ENCODE data around the gene SLC1A3. TPM values are rescaled to one million over a fixed set of nuclear protein-coding genes. Genes with fewer than 3 reads are reported as not detected.

Gene SLC1A3
- total and polyA plus RNA-seq, 2 of the 4 experiments (the other 2 are of a cell fraction) = 0.27 to 1.3 TPM

DNA sequence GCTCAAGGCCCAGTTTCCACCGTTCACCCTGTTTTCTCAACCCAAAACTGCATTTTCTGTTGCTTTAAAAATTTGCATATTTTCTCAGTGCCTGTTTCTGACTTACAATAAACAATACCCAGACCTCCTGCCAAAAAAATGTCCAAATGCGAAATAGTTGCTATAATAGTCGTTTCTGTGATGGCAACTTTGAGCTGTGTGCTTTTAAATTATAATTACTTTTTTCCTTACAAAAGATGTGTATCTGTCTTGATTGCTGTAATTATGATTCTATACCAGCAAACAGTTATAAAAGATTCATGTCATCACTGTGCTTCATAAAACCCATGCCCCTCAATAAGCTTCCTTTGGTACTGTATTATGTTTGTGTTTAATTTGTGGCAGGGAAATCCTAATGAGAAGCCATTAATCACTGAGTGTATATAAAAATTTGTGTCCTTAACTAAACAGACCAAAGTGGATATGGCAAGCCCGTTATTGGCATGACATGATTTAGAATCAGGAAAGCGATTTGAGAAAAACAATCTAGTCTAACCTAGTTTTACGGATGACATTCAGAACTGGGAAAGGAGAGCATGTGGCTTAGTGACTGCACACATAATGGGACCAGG lies 5.4 kb upstream of the SLC1A3 start:
- BruUV-seq (replicated peaks) = no TSS peak

More for the DNA sequence above, 5.4 kb upstream of the SLC1A3 start:
- Histone ChIP-seq H3K18ac (ENCODE audit: low read depth, low read length) (no peak overlapping the region), H3K27me3 (ENCODE audit: control insufficient read depth, insufficient read depth, low read length) (no peaks in the 10 kb centered on the region), H3K9me3 (ENCODE audit: control insufficient read depth, insufficient read depth, low read length) (no peaks in the 10 kb centered on the region), H2BK20ac (ENCODE audit: low read depth, low read length) (no peak overlapping the region), H3K36me3 (ENCODE audit: control insufficient read depth, insufficient read depth, low read length) (no peaks in the 10 kb centered on the region), H3K79me1 (ENCODE audit: low read depth in 1 of 2, low read length in 2 of 2) (no peaks in the 10 kb centered on the region), H4K91ac (ENCODE audit: insufficient read depth, low read depth, low read length) (no peak overlapping the region), H4K5ac (ENCODE audit: low read depth, low read length) (no peak overlapping the region), H2AK5ac (ENCODE audit: low read depth, low read length) (no peak overlapping the region), H3K14ac (replicated peaks; ENCODE audit: low read depth, low read length) (no peak overlapping the region), H3K4ac (ENCODE audit: low read depth, low read length) (no peak overlapping the region), H2BK120ac (ENCODE audit: low read depth, low read length) (no peak overlapping the region), H3K4me2 (ENCODE audit: low read depth, low read length) (no peak overlapping the region), H2AK9ac (replicated peaks; ENCODE audit: low read depth, low read length, poor library complexity) (no peak overlapping the region), H3K4me1 (ENCODE audit: control insufficient read depth, insufficient read depth, low read length) (no peaks in the 10 kb centered on the region), H2BK15ac (ENCODE audit: low read depth, low read length) (no peak overlapping the region), H3K23ac (ENCODE audit: low read depth, low read length) (no peak overlapping the region), H2AFZ (replicated peaks; ENCODE audit: low read length, poor library complexity) (no peak overlapping the region), H3K9me1 (ENCODE audit: insufficient read depth, low read length) (no peaks in the 10 kb centered on the region; the same call in 1 of the 2 replicates), H3K56ac (ENCODE audit: extremely low read depth, insufficient read depth, low read length) (no peak overlapping the region), H2BK5ac (ENCODE audit: low read depth, low read length, poor library complexity, severe bottlenecking) (no peak overlapping the region), H4K8ac (ENCODE audit: low read depth in 2 of 2, low read length in 2 of 2) (no peak overlapping the region), H4K20me1 (ENCODE audit: insufficient read depth, low read length) (no peaks in the 10 kb centered on the region), H3K27ac (ENCODE audit: insufficient read depth, low read length) (no peak overlapping the region), H3K9ac (ENCODE audit: low read depth, low read length) (no peak overlapping the region), H3K4me3 (ENCODE audit: insufficient read depth, low read depth, low read length) (no peak overlapping the region)
- no CpG with 5 or more reads among the region's 6 CpGs for WGBS, 2 experiments (ENCODE audit: extremely low coverage in 2 of 2, insufficient read length in 1 of 2)
- no peak for ATAC-seq (ENCODE audit: low read depth)
- ChIA-PET CTCF (no interaction called here), POLR2A (ENCODE audit: unreplicated experiment) (no interaction called here)
- TF ChIP-seq CHD1 (IDR thresholded peaks at IDR 0.05; ENCODE audit: low read depth, low read length) (no peak), POLR2A (IDR thresholded peaks at IDR 0.05; ENCODE audit: low read depth, low read length) (no peak), BHLHE40 (IDR thresholded peaks at IDR 0.05; ENCODE audit: low read depth, low read length) (no peak), RAD21 (IDR thresholded peaks at IDR 0.05; ENCODE audit: low read length) (no peak), USF2 (IDR thresholded peaks at IDR 0.05; ENCODE audit: low read depth, low read length) (no peak), MAFK (IDR thresholded peaks at IDR 0.05; ENCODE audit: low read depth, low read length) (no peak), SMC3 (IDR thresholded peaks at IDR 0.05; ENCODE audit: low read depth, low read length) (no peak), NFE2L2 (IDR thresholded peaks at IDR 0.05; ENCODE audit: low read depth, low read length) (no peak), RCOR1 (IDR thresholded peaks at IDR 0.05; ENCODE audit: insufficient replicate concordance, low read length) (no peak), MXI1 (IDR thresholded peaks at IDR 0.05; ENCODE audit: borderline replicate concordance, low read depth, low read length) (no peak), FOS (IDR thresholded peaks at IDR 0.05; ENCODE audit: low read depth, low read length) (no peak)
- TF ChIP-seq, protein P1, sequence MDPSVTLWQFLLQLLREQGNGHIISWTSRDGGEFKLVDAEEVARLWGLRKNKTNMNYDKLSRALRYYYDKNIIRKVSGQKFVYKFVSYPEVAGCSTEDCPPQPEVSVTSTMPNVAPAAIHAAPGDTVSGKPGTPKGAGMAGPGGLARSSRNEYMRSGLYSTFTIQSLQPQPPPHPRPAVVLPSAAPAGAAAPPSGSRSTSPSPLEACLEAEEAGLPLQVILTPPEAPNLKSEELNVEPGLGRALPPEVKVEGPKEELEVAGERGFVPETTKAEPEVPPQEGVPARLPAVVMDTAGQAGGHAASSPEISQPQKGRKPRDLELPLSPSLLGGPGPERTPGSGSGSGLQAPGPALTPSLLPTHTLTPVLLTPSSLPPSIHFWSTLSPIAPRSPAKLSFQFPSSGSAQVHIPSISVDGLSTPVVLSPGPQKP (IDR thresholded peaks at IDR 0.05; ENCODE audit: borderline replicate concordance, low read depth, low read length) = no peak
- in situ Hi-C loops (cut with MboI; ENCODE audit: low sequenced_read_pairs) = no loop called here
- DNase-seq = no peak
- intact Hi-C loops (cut with micrococcal nuclease) = loop anchor here (5.0 kb wide), 1 partner anchor 211 kb away; no protein-coding TSS in a partner anchor
- dilution Hi-C loops (cut with HindIII; ENCODE audit: low sequenced_read_pairs, unreplicated experiment) = no loop called here
